SK-N-SH treated with all-trans-retinoic acid at 6 μM for 48 hours (cell line): ENCODE measurements around the gene ACSL6.

ENCODE experiments used
- ARNTL ChIP-seq: fragments of 450-650 bp; formaldehyde crosslinking; IDR thresholded peaks from 2 replicates; pipeline ENCODE4 v1.5.0; 2020; ENCODE audit warnings: low read depth, mild to moderate bottlenecking, moderate library complexity, borderline replicate concordance
- ISL1 ChIP-seq: fragments of 250-450 bp; sonication (Bioruptor Pico); IDR thresholded peaks from 2 replicates; pipeline ENCODE4 v2.1.2; 2022; ENCODE audit warnings: mild to moderate bottlenecking, moderate library complexity
- RARB ChIP-seq: fragments of 250-450 bp; sonication (Bioruptor Pico); IDR thresholded peaks from 2 replicates; pipeline ENCODE4 v1.8.0; 2021; ENCODE audit warnings: mild to moderate bottlenecking, moderate library complexity
- ZFP3 ChIP-seq: fragments of 250-450 bp; sonication (Bioruptor Pico); IDR thresholded peaks from 2 replicates; pipeline ENCODE4 v1.5.0; 2020; ENCODE audit warnings: mild to moderate bottlenecking, moderate library complexity
- ZFP30 ChIP-seq: fragments of 450-650 bp; formaldehyde crosslinking; IDR thresholded peaks from 2 replicates; pipeline ENCODE4 v1.5.0; 2022; ENCODE audit warnings: mild to moderate bottlenecking, moderate library complexity
- TF ChIP-seq, protein P1 (sequence below): fragments of 250-450 bp; sonication (Bioruptor Pico); IDR thresholded peaks from 2 replicates; pipeline ENCODE4 v1.8.0; 2020; ENCODE audit warnings: mild to moderate bottlenecking, moderate library complexity, borderline replicate concordance
- TF ChIP-seq, protein P2 (sequence below): fragments of 250-450 bp; sonication (Bioruptor Pico); IDR thresholded peaks from 2 replicates; pipeline ENCODE4 v1.5.0; 2020; ENCODE audit warnings: mild to moderate bottlenecking, moderate library complexity

DNA sequence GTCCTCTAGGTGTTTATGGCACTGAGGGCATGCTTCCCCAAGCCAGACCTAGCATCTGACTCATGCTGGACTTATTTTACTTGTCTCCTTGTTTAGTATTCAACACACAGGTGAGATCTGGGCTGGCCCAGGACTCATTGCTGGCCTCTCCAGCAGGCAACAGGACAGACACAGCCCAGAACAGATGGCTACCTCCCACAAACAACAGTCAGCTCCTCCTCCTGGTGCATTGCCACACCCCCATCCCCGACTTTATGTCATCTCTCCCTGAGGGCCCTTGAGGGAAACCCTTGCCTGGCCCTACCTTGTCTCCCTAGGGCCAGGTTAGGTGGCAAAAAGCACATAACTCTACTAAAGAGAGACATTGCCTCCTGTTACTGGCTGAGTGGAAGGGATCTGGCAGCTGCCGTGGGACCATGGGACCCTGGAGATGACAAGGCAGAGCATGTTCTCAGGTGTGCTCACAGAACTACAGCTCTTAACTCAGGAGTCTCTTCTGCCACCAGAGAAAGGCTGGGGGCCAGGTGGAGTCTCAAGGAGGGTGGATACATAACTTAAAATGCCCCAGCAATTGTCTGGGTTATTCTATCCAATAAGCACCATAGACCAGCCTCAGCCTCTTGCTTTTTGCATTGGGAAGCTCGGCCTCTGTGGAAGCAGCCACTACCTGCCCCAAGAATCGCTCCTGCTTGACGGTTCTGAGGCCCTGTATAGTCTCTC lies 2.3 kb downstream of the ACSL6 start:
- TF ChIP-seq RARB (CRISPR knock-in tag), result no peak
- TF ChIP-seq, protein P1, sequence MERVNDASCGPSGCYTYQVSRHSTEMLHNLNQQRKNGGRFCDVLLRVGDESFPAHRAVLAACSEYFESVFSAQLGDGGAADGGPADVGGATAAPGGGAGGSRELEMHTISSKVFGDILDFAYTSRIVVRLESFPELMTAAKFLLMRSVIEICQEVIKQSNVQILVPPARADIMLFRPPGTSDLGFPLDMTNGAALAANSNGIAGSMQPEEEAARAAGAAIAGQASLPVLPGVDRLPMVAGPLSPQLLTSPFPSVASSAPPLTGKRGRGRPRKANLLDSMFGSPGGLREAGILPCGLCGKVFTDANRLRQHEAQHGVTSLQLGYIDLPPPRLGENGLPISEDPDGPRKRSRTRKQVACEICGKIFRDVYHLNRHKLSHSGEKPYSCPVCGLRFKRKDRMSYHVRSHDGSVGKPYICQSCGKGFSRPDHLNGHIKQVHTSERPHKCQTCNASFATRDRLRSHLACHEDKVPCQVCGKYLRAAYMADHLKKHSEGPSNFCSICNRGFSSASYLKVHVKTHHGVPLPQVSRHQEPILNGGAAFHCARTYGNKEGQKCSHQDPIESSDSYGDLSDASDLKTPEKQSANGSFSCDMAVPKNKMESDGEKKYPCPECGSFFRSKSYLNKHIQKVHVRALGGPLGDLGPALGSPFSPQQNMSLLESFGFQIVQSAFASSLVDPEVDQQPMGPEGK (CRISPR knock-in tag), result no peak
- no peak for TF ChIP-seq ARNTL (CRISPR knock-in tag)
- TF ChIP-seq ZFP3 (CRISPR knock-in tag), result no peak
- TF ChIP-seq ZFP30 (CRISPR knock-in tag), result no peak
- TF ChIP-seq, protein P2, sequence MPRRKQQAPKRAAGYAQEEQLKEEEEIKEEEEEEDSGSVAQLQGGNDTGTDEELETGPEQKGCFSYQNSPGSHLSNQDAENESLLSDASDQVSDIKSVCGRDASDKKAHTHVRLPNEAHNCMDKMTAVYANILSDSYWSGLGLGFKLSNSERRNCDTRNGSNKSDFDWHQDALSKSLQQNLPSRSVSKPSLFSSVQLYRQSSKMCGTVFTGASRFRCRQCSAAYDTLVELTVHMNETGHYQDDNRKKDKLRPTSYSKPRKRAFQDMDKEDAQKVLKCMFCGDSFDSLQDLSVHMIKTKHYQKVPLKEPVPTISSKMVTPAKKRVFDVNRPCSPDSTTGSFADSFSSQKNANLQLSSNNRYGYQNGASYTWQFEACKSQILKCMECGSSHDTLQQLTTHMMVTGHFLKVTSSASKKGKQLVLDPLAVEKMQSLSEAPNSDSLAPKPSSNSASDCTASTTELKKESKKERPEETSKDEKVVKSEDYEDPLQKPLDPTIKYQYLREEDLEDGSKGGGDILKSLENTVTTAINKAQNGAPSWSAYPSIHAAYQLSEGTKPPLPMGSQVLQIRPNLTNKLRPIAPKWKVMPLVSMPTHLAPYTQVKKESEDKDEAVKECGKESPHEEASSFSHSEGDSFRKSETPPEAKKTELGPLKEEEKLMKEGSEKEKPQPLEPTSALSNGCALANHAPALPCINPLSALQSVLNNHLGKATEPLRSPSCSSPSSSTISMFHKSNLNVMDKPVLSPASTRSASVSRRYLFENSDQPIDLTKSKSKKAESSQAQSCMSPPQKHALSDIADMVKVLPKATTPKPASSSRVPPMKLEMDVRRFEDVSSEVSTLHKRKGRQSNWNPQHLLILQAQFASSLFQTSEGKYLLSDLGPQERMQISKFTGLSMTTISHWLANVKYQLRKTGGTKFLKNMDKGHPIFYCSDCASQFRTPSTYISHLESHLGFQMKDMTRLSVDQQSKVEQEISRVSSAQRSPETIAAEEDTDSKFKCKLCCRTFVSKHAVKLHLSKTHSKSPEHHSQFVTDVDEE (CRISPR knock-in tag), result no peak
- TF ChIP-seq ISL1 (CRISPR knock-in tag), result no peak
